Breast epithelium (tissue), 4 donors: ENCODE measurements around the gene NCK2. TPM values are rescaled to one million over a fixed set of nuclear protein-coding genes. Genes with fewer than 3 reads are reported as not detected.

Source experiments
- DNase-seq, 2 donors: peaks; one replicate each; pipeline ENCODE4 v3.0.0-alpha.2; 2019; ENCODE audit warnings: low spot score in 2 of 2
- H3K27ac ChIP-seq, 2 donors: fragments of 200-600 bp; sonication (generic) in 1 of 2; one replicate each; pipeline ENCODE4 v1.5.1; 2016 to 2019; ENCODE audit warnings: mild to moderate bottlenecking in 1 of 2
- H3K27me3 ChIP-seq, 2 donors: fragments of 200-600 bp; sonication (generic) in 1 of 2; one replicate each; pipeline versions ENCODE4 v1.5.1 to v1.6.0; 2017 to 2019; ENCODE audit warnings: control low read depth in 1 of 2, mild to moderate bottlenecking in 1 of 2
- H3K36me3 ChIP-seq: fragments of 200-600 bp; one replicate; pipeline ENCODE4 v1.5.1; 2019
- H3K4me1 ChIP-seq, 2 donors: fragments of 200-600 bp; sonication (generic); one replicate each; pipeline ENCODE4 v1.5.1; 2016 to 2019; ENCODE audit warnings: control low read depth in 1 of 2
- H3K4me3 ChIP-seq, 3 donors: fragments of 200-600 bp; sonication (generic); 1 replicate in 2 of 3; 2 replicates in 1 of 3; pipeline ENCODE4 v1.5.1; 2016 to 2019; ENCODE audit warnings: mild to moderate bottlenecking in 3 of 3, moderate library complexity in 2 of 3
- H3K9me3 ChIP-seq, 2 donors: fragments of 200-600 bp; sonication (generic) in 1 of 2; one replicate each; pipeline ENCODE4 v1.5.1; 2016 to 2019; ENCODE audit warnings: control low read depth in 1 of 2
- POLR2A ChIP-seq: fragments of 450-650 bp; IDR thresholded peaks from one replicate; pipeline ENCODE4 v1.6.1; 2016; ENCODE audit warnings: antibody characterized with exemption, mild to moderate bottlenecking, moderate library complexity
- POLR2AphosphoS5 ChIP-seq, 3 donors: sonication (generic); formaldehyde crosslinking; IDR thresholded peaks; one replicate each; pipeline ENCODE4 v1.6.1; 2017; ENCODE audit warnings: antibody characterized with exemption in 3 of 3
- intact Hi-C: fragments of 100-400 bp; cut with DNase I; formaldehyde crosslinking; loops from one replicate; pipeline ENCODE4 v1.15.1; 2023; ENCODE audit warnings: low total_unique reads
- total RNA-seq, 3 donors: library from RNA; depleted of rRNA; stranded (reverse); fragments of >200 nt; gene quantifications; one replicate each; pipeline ENCODE4 v1.1.0, GENCODE V29; 2016
- TF ChIP-seq, protein P1 (sequence below), 3 donors: fragments of 450-650 bp; IDR thresholded peaks; one replicate each; pipeline ENCODE4 v1.5.1; 2016 to 2017; ENCODE audit warnings: antibody characterized with exemption in 3 of 3, mild to moderate bottlenecking in 3 of 3, moderate library complexity in 3 of 3

NCK2 gene
- total RNA-seq, 3 donors from 2014 or later = 42.0 to 54.3 (median 46.9) TPM

DNA sequence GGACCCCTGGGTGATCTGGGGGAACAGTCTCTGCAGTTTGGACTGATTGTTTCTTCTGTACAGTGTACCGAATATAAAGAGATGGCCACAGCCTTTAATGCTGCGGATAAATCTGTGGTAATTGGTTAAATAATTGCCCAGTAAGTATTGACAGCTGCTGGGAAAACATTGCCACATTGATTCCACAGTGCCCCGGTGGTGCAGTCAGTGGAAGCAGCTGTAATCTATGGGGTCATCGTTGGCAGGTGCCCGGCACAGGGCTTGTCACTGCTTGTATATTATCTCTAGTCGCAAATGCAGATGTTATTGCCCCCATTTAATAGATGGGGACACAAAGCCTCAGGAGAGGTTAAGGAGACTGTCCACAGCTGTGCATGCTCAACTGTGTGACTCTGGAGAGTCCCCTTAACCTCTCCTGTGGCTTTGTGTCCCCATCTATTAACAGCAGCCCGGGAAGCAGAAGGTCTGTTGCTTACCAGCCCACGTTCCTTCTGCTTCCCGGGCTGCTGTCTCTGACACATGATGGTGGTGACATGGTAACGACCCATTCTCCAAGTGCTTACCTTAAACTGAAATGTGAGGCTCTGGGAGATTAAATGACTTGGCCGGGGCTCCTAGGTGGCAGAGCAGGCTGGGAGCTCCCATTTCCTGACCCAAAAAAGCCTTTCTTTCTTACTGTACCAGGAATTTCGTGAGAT, 76.9 kb downstream of the NCK2 start:
- intact Hi-C loops = no loop called here
- Histone ChIP-seq H3K36me3 (no peaks in the 10 kb centered on the region), H3K4me3 (no peak overlapping the region), H3K9me3 (no peaks in the 10 kb centered on the region), H3K27ac (no peak overlapping the region), H3K4me1 (no peaks in the 10 kb centered on the region), H3K27me3 (no peaks in the 10 kb centered on the region)
- DNase-seq = no peak
- TF ChIP-seq, protein P1, sequence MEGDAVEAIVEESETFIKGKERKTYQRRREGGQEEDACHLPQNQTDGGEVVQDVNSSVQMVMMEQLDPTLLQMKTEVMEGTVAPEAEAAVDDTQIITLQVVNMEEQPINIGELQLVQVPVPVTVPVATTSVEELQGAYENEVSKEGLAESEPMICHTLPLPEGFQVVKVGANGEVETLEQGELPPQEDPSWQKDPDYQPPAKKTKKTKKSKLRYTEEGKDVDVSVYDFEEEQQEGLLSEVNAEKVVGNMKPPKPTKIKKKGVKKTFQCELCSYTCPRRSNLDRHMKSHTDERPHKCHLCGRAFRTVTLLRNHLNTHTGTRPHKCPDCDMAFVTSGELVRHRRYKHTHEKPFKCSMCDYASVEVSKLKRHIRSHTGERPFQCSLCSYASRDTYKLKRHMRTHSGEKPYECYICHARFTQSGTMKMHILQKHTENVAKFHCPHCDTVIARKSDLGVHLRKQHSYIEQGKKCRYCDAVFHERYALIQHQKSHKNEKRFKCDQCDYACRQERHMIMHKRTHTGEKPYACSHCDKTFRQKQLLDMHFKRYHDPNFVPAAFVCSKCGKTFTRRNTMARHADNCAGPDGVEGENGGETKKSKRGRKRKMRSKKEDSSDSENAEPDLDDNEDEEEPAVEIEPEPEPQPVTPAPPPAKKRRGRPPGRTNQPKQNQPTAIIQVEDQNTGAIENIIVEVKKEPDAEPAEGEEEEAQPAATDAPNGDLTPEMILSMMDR (IDR thresholded peaks at IDR 0.05) = no peak
- no peak for TF ChIP-seq POLR2A
- no peak for TF ChIP-seq POLR2AphosphoS5 (IDR thresholded peaks at IDR 0.05)

DNA sequence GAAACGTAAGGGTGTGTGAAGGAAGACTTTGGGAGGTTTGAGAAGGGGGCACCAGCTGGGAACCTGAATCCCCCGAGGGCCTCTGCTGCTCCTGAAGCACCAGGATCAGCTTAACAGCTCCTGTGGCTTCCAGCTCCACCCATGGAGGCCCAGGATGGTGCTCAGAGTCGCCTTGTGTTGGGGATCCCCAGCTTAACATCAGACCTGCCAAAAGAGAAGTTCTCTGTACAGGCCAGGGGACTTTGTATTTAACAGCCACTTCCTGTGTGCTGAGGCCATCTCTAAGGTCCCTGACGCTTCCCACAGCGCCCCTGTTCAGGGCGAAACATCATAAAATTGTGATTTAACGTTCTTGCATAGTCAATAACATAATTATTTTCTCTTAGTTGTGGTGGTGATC, 77.5 kb downstream of the NCK2 start:
- no peak for TF ChIP-seq POLR2A
- H3K27ac ChIP-seq = no peak overlapping the region
- no peak overlapping the region for H3K4me3 ChIP-seq
- H3K9me3 ChIP-seq = peaks cover 0 to 3% of the 10 kb centered on the region in 2 donors
- no peaks in the 10 kb centered on the region for H3K36me3 ChIP-seq
- no peak for DNase-seq
- no peaks in the 10 kb centered on the region for H3K4me1 ChIP-seq
- intact Hi-C loops = no loop called here
- no peaks in the 10 kb centered on the region for H3K27me3 ChIP-seq

DNA sequence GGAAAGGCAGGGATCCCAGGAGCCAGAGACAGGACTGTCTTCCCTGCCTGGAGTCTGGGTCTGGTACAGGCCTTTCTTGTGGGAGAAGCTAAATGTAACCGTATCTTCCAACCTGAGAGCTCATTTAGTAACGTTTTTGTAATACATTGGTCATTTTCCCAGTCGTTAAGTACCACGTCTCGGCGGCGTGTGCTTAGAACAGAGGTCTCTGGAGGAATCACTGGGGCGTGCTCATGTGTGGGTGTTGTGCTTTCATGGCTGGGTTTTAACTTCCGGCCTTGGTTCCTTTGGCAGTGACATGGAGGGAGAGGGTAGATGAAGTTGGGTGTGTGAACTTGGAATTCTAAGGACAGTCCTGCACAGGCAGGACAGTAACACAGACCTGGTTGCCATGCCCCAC, 79.7 kb downstream of the NCK2 start:
- no peak overlapping the region for H3K27ac ChIP-seq
- H3K9me3 ChIP-seq = peaks cover 0 to 6% of the 10 kb centered on the region in 2 donors
- no peak for DNase-seq
- H3K4me1 ChIP-seq = no peaks in the 10 kb centered on the region
- H3K27me3 ChIP-seq = no peaks in the 10 kb centered on the region
- H3K36me3 ChIP-seq = no peaks in the 10 kb centered on the region
- intact Hi-C loops = no loop called here
- TF ChIP-seq POLR2AphosphoS5 (IDR thresholded peaks at IDR 0.05) = no peak
- TF ChIP-seq POLR2A = no peak
- TF ChIP-seq, protein P1 (IDR thresholded peaks at IDR 0.05) = no peak
- H3K4me3 ChIP-seq = no peak overlapping the region

DNA sequence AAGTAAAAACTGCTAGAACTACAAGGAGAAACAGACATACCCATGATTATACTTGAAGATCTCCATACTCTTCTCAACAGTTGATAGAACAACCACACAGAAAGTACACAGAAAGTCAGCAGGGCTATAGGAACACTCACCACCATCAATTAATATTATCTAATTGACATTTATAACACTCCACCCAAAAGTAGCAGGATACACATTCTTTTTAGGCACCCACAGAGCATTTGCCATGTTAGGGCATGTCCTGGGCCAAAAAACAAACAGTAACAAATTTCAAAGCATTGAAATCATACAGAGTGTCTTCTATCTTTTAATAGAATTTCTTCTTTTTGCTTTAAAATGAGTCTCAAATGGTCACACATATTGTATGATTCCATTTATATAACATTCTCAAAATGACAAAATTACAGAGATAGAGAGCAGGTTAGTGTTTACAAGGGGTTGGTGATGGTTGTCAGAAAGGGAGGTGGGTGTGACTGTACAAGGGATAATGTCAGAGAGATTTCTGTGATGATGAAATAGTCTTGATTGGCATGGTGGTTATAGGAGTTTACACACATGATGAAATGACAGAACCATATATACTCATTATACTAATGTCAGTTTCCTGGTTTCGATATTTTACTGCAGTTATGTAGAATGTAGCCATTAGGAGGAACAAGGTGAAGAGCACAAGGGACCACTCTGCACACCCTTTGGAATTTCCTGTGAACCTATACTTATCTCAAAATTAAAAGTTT, 82.8 kb downstream of the NCK2 start:
- no peaks in the 10 kb centered on the region for H3K36me3 ChIP-seq
- H3K4me1 ChIP-seq = no peaks in the 10 kb centered on the region
- H3K27me3 ChIP-seq = no peaks in the 10 kb centered on the region
- intact Hi-C loops = loop anchor here (2.0 kb wide), 1 partner anchor 35 kb away; no protein-coding TSS in a partner anchor
- H3K4me3 ChIP-seq = no peak overlapping the region
- H3K27ac ChIP-seq = no peak overlapping the region
- H3K9me3 ChIP-seq = peaks cover 0 to 18% of the 10 kb centered on the region in 2 donors
- TF ChIP-seq POLR2A = no peak
- DNase-seq = no peak

DNA sequence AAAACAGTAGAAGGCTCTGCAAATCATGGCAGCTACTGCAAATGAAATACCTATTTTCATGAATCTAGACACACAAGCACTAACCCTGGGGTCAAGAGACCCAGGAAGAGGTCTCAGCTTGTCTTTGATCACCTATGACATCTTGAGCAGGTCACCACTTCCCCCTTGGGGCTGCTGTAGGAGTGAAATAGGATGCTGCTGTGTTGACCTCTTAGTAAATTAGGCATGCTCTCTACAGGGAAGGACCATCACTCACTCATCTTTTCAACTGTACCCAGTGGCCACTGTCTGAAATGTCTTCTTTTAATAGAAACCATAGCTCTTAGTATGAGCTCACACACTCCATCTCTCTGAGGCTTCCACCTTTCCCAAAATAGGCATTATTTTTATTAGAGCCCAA, 83.8 kb downstream of the NCK2 start:
- Histone ChIP-seq H3K4me1 (no peaks in the 10 kb centered on the region), H3K4me3 (no peak overlapping the region), H3K36me3 (no peaks in the 10 kb centered on the region), H3K9me3 (peaks cover 0 to 23% of the 10 kb centered on the region in 2 donors), H3K27me3 (no peaks in the 10 kb centered on the region), H3K27ac (no peak overlapping the region)
- no peak for DNase-seq
- no peak for TF ChIP-seq POLR2AphosphoS5 (IDR thresholded peaks at IDR 0.05)
- intact Hi-C loops = no loop called here

DNA sequence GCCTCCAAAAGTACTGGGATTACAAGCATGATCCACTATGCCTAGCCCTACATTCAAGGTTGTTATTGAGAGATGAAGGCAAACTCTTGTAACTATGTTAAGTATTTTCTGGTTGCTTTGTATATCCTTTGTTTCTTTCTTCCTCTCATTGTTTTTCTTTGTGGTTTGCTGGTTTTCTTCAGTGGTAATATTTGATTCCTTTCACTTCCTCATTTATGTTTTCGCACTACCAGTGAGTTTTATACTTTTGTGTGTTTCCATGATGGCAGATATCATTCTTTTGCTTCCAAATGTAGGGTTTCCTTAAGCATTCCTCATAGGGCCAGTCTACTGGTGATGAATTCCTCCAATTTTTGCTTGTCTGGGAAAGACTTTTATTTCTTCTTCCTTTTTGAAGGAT, 90.2 kb downstream of the NCK2 start:
- H3K27ac ChIP-seq = peak overlapping the region in 1 of 2 donors; percentile 22
- no peak overlapping the region for H3K4me3 ChIP-seq
- DNase-seq = no peak
- no peaks in the 10 kb centered on the region for H3K27me3 ChIP-seq
- H3K36me3 ChIP-seq = no peaks in the 10 kb centered on the region
- H3K9me3 ChIP-seq = peaks cover 0 to 37% of the 10 kb centered on the region in 2 donors
- intact Hi-C loops = no loop called here
- TF ChIP-seq POLR2AphosphoS5 (IDR thresholded peaks at IDR 0.05) (no peak), POLR2A (no peak)
- TF ChIP-seq, protein P1 (IDR thresholded peaks at IDR 0.05) = no peak
- no peaks in the 10 kb centered on the region for H3K4me1 ChIP-seq
